Measurements from ENCODE around the gene HES4.

DNA sequence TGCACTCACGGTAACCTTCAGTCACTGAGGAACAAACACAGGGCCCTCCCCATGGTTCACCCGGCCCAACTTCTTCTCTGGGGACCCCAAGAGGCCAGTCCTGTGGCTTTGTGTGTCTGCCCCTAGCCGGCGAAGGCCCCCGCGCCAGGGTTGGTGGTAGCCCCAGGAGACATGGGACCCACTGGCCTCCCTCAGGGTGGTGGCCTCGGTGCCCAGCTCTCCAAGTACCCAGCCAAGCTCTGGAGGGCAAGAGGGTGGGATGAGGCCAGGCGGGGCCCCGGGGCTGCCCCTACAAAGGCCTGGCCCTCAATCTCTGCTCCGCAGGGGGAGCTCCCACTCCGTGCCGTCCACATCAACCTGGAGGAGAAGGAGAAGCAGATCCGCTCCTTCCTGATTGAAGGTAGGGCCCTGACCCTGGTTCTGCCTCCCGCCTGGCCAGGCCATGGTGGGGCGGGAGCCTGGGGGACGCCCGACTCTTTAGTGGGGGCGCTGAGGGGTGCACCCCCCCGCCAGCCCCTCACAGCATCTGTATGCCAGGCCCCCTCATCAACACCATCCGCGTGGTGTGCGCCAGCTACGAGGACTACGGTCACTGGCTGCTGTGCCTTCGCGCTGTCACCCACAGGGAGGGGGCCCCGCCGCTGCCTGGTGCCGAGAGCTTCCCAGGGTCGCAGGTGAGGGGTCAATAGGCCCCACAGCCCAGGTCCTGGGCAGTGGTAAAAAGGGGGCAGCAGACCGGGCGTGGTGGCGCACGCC, 28.0 kb downstream of the HES4 start:
- TF ChIP-seq, protein P1, sequence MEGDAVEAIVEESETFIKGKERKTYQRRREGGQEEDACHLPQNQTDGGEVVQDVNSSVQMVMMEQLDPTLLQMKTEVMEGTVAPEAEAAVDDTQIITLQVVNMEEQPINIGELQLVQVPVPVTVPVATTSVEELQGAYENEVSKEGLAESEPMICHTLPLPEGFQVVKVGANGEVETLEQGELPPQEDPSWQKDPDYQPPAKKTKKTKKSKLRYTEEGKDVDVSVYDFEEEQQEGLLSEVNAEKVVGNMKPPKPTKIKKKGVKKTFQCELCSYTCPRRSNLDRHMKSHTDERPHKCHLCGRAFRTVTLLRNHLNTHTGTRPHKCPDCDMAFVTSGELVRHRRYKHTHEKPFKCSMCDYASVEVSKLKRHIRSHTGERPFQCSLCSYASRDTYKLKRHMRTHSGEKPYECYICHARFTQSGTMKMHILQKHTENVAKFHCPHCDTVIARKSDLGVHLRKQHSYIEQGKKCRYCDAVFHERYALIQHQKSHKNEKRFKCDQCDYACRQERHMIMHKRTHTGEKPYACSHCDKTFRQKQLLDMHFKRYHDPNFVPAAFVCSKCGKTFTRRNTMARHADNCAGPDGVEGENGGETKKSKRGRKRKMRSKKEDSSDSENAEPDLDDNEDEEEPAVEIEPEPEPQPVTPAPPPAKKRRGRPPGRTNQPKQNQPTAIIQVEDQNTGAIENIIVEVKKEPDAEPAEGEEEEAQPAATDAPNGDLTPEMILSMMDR (IDR thresholded peaks at IDR 0.05 in 2 of 3, conservative IDR thresholded peaks at IDR 0.05 in 1 of 3; ENCODE audit: borderline replicate concordance in 1 of 3, insufficient read depth in 1 of 3, low read depth in 2 of 3, low read length in 2 of 3), result no peak
- TF ChIP-seq EZH2 (IDR thresholded peaks at IDR 0.05) (no peak), POLR2A (IDR thresholded peaks at IDR 0.05; ENCODE audit: borderline replicate concordance, extremely low read depth, insufficient read depth, insufficient read length) (no peak), POLR2AphosphoS5 (IDR thresholded peaks at IDR 0.05; ENCODE audit: low read depth, low read length) (no peak), ZNF274 (IDR thresholded peaks at IDR 0.05; ENCODE audit: low read depth, low read length) (no peak), RAD21 (IDR thresholded peaks at IDR 0.05; ENCODE audit: low read depth) (no peak), EZH2phosphoT487 (IDR thresholded peaks at IDR 0.05; ENCODE audit: borderline replicate concordance) (no peak), SRF (IDR thresholded peaks at IDR 0.05; ENCODE audit: low read depth) (no peak), ELF1 (IDR thresholded peaks at IDR 0.05; ENCODE audit: borderline replicate concordance, low read depth) (no peak), JUND (IDR thresholded peaks at IDR 0.05) (no peak), CEBPB (IDR thresholded peaks at IDR 0.05; ENCODE audit: low read depth) (no peak)
- TF ChIP-seq, protein P2, sequence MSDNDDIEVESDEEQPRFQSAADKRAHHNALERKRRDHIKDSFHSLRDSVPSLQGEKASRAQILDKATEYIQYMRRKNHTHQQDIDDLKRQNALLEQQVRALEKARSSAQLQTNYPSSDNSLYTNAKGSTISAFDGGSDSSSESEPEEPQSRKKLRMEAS (IDR thresholded peaks at IDR 0.05), result no peak
- TF ChIP-seq, protein P3, sequence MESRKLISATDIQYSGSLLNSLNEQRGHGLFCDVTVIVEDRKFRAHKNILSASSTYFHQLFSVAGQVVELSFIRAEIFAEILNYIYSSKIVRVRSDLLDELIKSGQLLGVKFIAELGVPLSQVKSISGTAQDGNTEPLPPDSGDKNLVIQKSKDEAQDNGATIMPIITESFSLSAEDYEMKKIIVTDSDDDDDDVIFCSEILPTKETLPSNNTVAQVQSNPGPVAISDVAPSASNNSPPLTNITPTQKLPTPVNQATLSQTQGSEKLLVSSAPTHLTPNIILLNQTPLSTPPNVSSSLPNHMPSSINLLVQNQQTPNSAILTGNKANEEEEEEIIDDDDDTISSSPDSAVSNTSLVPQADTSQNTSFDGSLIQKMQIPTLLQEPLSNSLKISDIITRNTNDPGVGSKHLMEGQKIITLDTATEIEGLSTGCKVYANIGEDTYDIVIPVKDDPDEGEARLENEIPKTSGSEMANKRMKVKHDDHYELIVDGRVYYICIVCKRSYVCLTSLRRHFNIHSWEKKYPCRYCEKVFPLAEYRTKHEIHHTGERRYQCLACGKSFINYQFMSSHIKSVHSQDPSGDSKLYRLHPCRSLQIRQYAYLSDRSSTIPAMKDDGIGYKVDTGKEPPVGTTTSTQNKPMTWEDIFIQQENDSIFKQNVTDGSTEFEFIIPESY (IDR thresholded peaks at IDR 0.05; ENCODE audit: extremely low read depth, insufficient replicate concordance, low read length), result no peak
- TF ChIP-seq, protein P4, sequence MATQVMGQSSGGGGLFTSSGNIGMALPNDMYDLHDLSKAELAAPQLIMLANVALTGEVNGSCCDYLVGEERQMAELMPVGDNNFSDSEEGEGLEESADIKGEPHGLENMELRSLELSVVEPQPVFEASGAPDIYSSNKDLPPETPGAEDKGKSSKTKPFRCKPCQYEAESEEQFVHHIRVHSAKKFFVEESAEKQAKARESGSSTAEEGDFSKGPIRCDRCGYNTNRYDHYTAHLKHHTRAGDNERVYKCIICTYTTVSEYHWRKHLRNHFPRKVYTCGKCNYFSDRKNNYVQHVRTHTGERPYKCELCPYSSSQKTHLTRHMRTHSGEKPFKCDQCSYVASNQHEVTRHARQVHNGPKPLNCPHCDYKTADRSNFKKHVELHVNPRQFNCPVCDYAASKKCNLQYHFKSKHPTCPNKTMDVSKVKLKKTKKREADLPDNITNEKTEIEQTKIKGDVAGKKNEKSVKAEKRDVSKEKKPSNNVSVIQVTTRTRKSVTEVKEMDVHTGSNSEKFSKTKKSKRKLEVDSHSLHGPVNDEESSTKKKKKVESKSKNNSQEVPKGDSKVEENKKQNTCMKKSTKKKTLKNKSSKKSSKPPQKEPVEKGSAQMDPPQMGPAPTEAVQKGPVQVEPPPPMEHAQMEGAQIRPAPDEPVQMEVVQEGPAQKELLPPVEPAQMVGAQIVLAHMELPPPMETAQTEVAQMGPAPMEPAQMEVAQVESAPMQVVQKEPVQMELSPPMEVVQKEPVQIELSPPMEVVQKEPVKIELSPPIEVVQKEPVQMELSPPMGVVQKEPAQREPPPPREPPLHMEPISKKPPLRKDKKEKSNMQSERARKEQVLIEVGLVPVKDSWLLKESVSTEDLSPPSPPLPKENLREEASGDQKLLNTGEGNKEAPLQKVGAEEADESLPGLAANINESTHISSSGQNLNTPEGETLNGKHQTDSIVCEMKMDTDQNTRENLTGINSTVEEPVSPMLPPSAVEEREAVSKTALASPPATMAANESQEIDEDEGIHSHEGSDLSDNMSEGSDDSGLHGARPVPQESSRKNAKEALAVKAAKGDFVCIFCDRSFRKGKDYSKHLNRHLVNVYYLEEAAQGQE (IDR thresholded peaks at IDR 0.05; ENCODE audit: low read depth), result no peak

Data from HCT116 (cell line).